Smooth muscle cell of the pulmonary artery (primary cell): Measurements from ENCODE around the gene OTX2. TPM values are rescaled to one million over a fixed set of nuclear protein-coding genes. Genes with fewer than 3 reads are reported as not detected.

ENCODE experiments used
- total RNA-seq: library from RNA; depleted of rRNA; stranded (reverse); fragments of >200 nt; gene quantifications from 2 replicates; pipeline ENCODE4 v1.2.3, GENCODE V29; 2014

Gene OTX2
- not detected in 2 replicates for total RNA-seq

GRCh38 chr14:56810147-56810719 is at the start of gene OTX2:
OTX2 (minus strand) TSS chr14:56810479; CDS start chr14:56805456, 5,023 bp downstream.

Other genes with a start within 250 kb of the OTX2 start
- 14.0 and 17.8 TPM in 2 replicates for gene TMEM260, start 230.7 kb downstream of the OTX2 start, total RNA-seq